GM21367 (cell line): ENCODE results near the gene PCNX1.
"Not testable (repeated sequence)": the region's sequence is repeated elsewhere in the genome, so short reads cannot be mapped to it uniquely, and the experiment has no call there.

ENCODE experiments used
- ATAC-seq: cut with Tn5 transposase; IDR thresholded peaks from one replicate; pipeline ENCODE4 v1.9.1; 2021; ENCODE audit not compliant: unreplicated experiment

PCNX1 gene

GRCh38 chr14:71012888-71013287, 105.6 kb downstream of the PCNX1 start:
- no peak for ATAC-seq

GRCh38 chr14:71013551-71014192, 106.4 kb downstream of the PCNX1 start:
- no peak for ATAC-seq

- ATAC-seq = not testable (repeated sequence)
These were observed 112.7 kb downstream of the PCNX1 start for GRCh38 chr14:71019917-71020316.

- ATAC-seq = no peak
These were observed 114.2 kb downstream of the PCNX1 start for GRCh38 chr14:71021347-71022011.

GRCh38 chr14:71022012-71022869, 115.0 kb downstream of the PCNX1 start:
- ATAC-seq = no peak

- ATAC-seq = no peak
These were observed 115.7 kb downstream of the PCNX1 start for GRCh38 chr14:71022939-71023338.

- ATAC-seq = no peak
These were observed 122.0 kb downstream of the PCNX1 start for GRCh38 chr14:71029236-71029781.

- no peak for ATAC-seq
These were observed 123.7 kb downstream of the PCNX1 start for GRCh38 chr14:71031000-71031399.

GRCh38 chr14:71036433-71036832, 129.2 kb downstream of the PCNX1 start:
- no peak for ATAC-seq

- no peak for ATAC-seq
These were observed 141.1 kb downstream of the PCNX1 start for GRCh38 chr14:71048393-71048792.

GRCh38 chr14:71049435-71050133, 142.3 kb downstream of the PCNX1 start:
- ATAC-seq = no peak

- no peak for ATAC-seq
These were observed 143.1 kb downstream of the PCNX1 start for GRCh38 chr14:71050227-71050823.

- no peak for ATAC-seq
These were observed 147.4 kb downstream of the PCNX1 start for GRCh38 chr14:71054706-71055105.

GRCh38 chr14:71056168-71056567, 148.9 kb downstream of the PCNX1 start:
- ATAC-seq = no peak

- no peak for ATAC-seq
These were observed 153.0 kb downstream of the PCNX1 start for GRCh38 chr14:71060274-71060673.

GRCh38 chr14:71060825-71061455, 153.7 kb downstream of the PCNX1 start:
- ATAC-seq = no peak

GRCh38 chr14:71061458-71061857, 154.2 kb downstream of the PCNX1 start:
- no peak for ATAC-seq

GRCh38 chr14:71062581-71063303, 155.5 kb downstream of the PCNX1 start:
- no peak for ATAC-seq

GRCh38 chr14:71063351-71063750, 156.1 kb downstream of the PCNX1 start:
- no peak for ATAC-seq
